Fibroblast of mammary gland (primary cell): ENCODE measurements around the gene PADI3.

ENCODE experiments used
- DNase-seq: peaks from one replicate; pipeline ENCODE4 v3.0.0-alpha.2; 2010; ENCODE audit warnings: low read depth
- H3K4me3 ChIP-seq: 2 replicates; pipeline ENCODE4 v1.5.1; 2011; ENCODE audit warnings: low read depth, mild to moderate bottlenecking, low read length, moderate library complexity; ENCODE audit not compliant: control insufficient read depth
- CTCF ChIP-seq: conservative IDR thresholded peaks from 2 replicates; pipeline ENCODE4 v1.5.1; 2011; ENCODE audit warnings: low read depth, low read length, inconsistent platforms; ENCODE audit not compliant: control insufficient read depth, insufficient read depth

PADI3 gene

GRCh38 chr1:17280894-17281293 is 32.0 kb downstream of the PADI3 start:
- no peak overlapping the region for H3K4me3 ChIP-seq
- no peak for TF ChIP-seq CTCF
- no peak for DNase-seq

- no peak overlapping the region for H3K4me3 ChIP-seq
- no peak for DNase-seq
- no peak for TF ChIP-seq CTCF
These were observed 32.9 kb downstream of the PADI3 start for GRCh38 chr1:17281775-17282181.

- no peak for TF ChIP-seq CTCF
- H3K4me3 ChIP-seq, result no peak overlapping the region
- no peak for DNase-seq
These were observed 33.9 kb downstream of the PADI3 start for GRCh38 chr1:17282836-17283235.

GRCh38 chr1:17286646-17287045 is 37.7 kb downstream of the PADI3 start:
- no peak for DNase-seq
- H3K4me3 ChIP-seq, result no peak overlapping the region
- TF ChIP-seq CTCF, result no peak

- no peak for TF ChIP-seq CTCF
- peak; percentile 83 for DNase-seq
These were observed 38.4 kb downstream of the PADI3 start for GRCh38 chr1:17287130-17287776.

GRCh38 chr1:17289721-17290120 is 40.8 kb downstream of the PADI3 start:
- no peak for TF ChIP-seq CTCF
- no peak overlapping the region for H3K4me3 ChIP-seq
- DNase-seq, result peak; percentile 49

More at GRCh38 chr1:17287130-17287776, 38.4 kb downstream of the PADI3 start:
- no peak overlapping the region for H3K4me3 ChIP-seq

- H3K4me3 ChIP-seq, result no peak overlapping the region
- TF ChIP-seq CTCF, result no peak
- no peak for DNase-seq
These were observed 41.7 kb downstream of the PADI3 start for GRCh38 chr1:17290553-17290952.
